CD1c-positive myeloid dendritic cell (primary cell): Measurements from ENCODE around the gene CCDC57.
"Not testable (repeated sequence)": the region's sequence is repeated elsewhere in the genome, so short reads cannot be mapped to it uniquely, and the experiment has no call there.

ENCODE experiments used
- DNase-seq: peaks from one replicate; pipeline ENCODE4 v3.0.0-alpha.2; 2016; ENCODE audit errors: extremely low spot score

Gene CCDC57

DNA sequence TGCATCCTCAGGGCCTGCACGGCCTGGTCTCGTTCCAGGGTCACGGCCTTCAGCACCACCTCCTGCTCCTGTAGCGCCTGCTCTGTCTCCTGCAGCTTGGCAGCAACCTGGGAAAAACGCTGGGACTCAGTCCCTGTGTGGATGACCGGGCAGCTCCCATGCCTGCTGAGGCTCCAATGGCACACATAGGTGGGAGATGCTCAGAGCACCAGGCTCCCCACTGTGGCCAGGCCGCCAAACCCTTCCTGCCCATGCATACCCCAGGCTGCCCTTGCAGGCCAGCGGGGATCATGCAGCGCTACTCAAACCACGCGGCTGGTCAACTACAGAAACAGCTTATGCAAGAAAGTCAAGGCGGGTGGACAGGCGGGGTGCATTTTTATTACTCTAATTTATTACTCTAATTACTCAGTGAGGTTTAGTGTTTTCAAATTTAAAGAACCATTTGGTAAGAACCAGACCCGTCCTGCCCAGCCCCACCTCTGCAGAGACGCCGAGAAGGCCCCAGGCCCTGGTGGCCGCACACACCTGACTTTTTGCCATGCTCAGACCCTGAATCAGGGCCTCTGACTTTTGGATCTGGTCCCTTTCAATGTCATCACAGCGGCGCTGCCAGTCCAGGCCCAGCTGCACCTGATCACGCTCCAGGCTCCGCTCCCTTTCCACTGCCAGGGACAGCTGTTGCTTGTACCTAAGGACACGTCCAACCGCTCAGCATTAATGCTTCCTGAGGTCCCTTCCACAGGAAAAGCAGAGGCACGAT lies 34.0 kb downstream of the CCDC57 start:
- DNase-seq: no peak

DNA sequence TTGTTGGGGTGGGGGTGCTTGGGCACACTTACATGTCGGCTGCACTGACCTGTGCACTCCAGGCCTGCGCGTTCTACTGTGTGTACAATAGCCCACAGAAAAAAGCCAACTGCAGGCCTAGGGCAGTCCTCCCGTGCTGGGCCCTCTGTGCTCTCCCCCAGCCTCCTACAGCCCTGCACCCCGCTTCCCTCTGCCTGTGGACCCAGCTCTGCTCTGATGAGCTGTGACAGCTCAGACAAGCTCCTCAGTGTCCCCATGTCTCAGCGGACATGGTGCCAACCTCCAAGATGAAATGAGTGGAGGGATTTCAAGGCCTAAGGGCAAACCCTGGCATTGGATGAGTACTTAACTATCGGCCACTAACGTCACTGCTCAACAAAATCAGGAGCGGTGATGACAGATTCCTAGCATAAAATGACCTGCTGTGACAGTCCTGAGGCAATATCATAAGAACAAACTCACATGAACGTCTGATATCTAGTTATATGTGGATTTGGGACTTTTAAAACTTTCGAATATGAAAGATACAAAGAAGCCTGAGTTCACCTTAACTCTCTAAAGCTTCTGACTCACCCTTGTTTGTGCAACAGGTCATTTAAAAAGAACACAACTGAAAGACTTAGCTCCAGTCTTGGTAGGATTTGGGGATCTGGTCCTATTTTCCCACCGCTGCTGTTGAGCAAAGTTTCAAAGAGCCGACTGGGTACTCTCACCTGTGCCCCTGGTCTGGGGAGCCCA lies 34.7 kb downstream of the CCDC57 start:
- DNase-seq: no peak

DNA sequence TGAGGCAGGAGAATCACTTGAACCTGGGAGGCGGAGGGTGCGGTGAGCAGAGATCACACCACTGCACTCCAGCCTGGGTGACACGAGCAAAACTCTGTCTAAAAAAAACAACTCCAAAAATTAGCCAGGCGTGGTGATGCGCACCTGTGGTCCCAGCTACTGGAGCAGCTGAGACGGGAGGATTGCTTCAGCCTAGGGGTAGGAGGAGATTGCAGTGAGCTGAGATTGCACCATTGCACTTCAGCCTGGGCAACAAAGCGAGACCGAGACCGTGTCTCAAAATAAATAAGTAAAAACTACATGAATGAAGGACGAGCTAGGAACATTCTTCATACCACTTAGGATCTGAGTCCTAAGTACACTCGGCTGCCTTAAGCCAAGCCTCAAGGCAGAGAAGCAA lies 35.4 kb downstream of the CCDC57 start:
- no peak for DNase-seq

DNA sequence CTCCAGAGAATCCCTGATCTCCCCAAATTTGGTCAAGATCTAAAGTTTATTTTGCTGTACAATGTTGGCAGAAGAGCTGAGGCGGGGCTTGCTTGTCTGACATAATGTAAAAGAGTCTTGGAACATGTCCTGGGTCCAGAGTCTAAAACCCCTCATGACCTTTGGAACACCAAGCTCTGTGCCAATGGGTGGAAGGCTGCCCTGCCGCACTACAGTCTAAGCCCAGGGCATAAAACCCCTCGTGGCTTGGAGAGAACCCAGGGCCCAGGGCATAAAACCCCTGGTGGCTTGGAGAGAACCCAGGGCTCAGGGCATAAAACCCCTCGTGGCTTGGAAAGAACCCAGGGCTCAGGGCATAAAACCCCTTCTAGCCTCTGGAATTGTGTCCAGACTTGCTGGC lies 36.7 kb downstream of the CCDC57 start:
- no peak for DNase-seq

DNA sequence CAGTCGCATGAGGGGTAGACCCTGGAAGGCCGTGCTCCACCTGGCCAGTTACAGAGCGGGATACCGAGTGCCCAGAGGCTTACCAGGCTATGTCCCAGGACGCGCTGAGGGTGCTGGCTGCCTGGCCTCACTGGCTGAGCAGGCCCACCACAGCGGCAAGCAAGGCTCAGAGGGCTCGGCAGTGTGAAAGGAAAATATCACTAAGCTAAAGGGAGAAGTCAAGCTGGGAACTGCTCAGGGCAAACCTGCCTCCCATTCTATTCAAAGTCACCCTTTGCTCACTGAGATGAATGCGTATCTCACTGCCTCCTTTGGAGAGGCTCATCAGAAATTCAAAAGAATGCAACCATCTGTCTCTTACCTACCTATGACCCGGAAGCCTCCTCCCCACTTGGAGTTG lies 37.4 kb downstream of the CCDC57 start:
- no peak for DNase-seq

DNA sequence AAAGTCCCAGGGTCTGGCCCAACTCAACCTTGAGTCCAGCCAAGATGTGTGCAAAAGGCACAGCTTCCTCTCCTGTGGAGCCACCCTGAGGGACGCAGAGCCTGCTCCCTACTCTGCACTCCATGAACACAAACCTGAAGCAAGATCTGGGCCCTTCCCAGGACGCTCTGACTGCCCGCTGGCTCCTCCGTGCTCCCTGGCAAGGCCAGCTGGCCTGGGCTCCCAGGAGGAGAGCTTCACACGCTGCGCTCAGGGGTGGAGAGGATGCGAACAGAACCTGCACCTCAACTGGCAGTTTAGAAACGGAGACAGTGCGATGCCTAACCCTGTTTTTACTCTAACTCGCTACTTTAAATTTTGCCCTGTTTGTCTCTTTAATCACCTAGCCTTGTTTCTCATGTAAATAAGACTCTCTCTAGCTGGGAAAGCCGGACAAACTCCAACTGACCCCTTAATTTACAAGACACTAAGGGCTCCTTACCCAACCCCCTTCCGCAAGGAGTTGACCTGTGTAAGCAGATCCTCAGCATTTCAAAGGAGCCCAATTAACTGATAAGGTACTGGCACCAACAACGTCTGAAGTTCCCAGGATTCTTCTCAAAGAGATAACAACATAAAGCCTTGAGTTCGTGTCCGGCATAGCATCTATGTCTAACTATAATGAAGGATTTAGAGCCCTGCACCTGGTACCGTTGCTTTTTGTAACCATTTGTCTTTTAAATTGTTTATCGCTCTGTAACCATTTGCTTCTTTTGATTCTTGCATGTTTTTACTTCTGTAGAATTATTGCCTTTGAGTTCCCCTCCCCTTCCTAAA lies 38.4 kb downstream of the CCDC57 start:
- DNase-seq: not testable (repeated sequence)

DNA sequence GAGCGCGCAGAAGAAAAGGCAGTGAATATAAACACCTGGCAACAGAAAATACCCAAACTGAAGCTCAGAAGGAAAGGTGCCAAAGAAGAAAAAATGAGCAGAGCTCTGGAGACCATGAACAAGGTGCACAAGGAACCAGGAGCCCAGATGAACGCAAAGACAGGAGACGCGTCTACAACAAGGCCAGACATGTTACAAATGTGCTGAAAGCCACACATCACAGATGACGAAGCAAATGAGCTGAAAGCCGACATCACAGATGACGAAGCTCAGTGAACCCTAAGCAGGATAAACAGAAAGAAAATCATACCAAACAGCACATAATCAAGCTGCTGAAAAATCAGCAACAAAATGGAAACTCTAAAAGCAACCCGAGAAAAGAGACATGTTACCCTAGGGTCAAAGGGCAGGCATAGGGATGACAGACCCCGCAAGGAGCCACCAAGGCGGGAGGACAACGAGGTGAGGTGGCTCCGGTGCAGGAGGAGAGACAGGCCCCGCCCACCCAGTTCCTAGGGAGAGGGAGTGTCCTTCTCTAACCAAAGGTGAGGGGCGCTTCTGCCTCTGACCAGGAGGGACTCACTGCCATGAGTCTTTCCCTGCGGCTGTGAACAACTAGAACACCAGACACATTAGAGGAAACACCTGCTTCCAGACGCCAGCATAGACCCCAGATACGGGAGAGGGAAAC lies 39.1 kb downstream of the CCDC57 start:
- DNase-seq: no peak

DNA sequence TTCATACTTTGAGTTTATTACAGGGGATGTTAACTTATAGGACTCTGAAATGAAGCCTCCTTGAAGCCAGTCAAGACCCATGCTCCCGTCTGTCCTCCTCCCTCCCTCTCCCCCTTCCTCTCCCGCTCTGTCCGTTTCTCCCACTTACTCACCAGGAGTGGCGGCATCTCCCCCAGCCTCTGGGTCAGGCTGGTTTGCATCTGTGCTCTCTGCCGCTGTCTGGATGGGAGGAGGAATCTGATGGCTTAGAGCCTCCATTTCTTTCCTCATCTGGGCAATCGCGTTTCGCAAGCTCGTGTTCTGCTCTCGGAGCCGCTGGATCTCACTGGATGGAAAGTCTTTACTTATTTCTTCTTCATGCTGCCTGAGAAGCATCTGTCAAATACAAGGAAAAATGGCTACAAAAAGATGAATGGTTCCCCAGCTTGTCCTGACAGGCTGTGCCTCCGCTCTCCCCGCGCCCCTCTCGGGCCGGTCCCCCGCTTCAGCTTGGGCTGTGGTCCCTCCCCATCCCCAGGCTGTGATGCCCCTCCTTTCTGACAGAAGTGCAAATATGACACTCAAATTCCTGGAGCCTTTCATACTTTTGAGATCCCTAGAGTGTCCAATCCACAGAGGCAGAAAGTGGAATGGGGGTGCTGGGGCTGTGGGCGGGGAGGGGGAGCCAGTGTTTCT lies 40.0 kb downstream of the CCDC57 start:
- no peak for DNase-seq

DNA sequence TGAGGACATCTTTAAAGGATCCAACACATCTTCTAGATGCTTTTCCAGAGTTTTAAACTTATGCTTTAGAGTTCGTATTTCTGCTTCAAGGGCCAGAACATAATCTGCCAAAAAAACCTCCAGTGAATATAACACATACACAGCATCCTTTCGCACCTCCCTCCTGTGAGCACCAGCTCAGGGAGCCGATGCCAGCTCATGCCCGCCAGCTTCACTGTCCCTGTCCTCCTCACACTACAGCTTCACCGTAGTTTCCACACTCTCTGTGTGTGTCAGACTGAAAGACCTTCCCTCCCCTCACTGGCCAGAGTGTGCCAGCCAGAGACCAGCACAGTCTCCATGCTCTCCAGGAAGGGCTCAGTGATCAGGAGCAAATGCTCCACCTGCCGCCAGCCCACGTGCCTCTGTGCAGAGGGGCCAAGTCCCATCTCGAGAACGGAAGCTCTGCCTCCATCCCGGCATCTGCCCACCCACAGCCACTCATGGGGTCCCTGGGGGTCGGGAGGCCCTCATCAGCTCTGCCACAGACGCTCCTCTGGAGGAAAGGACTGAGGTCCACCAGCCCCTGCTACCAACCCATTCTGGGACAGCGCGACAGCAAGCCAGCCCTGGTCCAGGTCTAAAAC lies 40.8 kb downstream of the CCDC57 start:
- DNase-seq: no peak

DNA sequence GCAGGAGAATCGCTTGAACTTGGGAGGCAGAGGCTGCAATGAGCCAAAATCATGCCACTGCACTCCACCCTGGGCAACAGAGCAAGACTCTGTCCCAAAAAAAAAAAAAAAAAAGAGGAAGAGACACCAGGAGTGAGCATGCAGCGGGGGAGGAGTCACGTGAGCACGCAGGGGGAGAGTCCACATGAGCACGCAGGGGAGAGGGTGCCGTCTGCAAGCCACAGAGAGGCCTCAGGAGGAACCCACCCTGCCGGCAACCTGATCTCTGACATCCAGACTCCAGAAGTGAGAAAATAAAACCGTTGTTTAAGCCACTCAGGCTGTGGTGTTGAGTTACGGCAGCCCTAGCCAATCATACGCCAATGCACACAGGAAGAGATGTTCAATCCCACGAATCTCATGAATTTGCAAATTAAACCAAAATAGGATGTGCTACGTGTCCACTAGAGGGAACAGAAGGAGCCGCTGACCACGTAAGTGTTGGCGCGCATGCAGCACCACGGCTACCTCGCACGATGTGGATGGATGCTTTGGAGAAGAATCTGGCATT lies 42.2 kb downstream of the CCDC57 start:
- peak; percentile 86 for DNase-seq

DNA sequence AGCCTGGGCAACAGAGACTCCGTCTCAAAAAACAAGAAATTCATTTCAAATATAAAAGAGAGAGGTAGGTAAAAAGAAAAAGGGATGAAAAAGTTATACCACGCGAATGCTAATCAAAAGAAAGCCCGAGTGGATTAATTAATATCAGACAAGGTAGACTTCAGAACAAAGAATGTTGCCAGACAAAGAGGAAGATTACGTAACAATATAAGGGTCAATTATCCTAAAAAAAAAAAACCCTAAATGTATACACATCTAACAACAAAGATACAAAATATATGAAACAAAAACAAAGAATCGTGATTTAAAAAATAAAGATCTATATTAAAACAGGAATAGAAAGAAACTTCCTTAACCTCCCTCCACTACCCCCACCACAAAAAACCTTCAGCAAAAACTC lies 44.1 kb downstream of the CCDC57 start:
- no peak for DNase-seq

DNA sequence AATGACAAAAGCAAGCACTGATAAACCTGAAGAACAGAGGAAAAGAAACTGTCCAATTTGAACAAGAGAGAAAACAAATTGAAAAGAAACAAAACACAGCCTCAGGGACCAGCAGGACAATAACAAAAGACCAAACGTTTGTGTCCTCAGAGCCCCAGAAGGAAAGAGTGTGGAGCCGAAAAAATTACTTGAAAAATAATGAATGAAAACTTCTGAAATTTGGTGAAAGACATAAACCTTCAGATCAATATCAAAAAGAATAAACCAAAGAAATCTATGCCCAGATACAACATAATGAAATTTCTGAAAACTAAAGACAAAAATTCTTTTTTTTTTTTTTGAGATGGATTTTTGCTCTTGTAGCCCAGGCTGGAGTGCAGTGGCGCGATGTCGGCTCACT lies 45.6 kb downstream of the CCDC57 start:
- DNase-seq: no peak

DNA sequence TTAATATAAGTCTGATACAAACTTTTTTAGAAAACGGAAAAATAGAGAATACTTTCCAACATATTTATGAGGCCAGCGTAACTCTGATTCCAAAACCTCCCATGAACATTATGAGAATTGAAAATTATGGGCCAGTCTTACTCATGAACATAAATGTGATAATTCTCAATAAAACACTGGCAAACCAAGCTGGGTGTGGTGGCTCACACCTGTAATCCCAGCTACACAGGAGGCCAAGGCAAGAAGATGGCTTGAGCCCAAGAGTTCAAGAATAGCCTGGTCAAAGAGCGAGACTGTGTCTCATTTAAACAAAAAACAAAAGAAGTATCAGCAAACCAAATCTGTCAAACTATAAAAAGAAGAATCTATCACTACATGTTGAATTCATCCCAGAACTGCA lies 47.8 kb downstream of the CCDC57 start:
- DNase-seq: no peak

DNA sequence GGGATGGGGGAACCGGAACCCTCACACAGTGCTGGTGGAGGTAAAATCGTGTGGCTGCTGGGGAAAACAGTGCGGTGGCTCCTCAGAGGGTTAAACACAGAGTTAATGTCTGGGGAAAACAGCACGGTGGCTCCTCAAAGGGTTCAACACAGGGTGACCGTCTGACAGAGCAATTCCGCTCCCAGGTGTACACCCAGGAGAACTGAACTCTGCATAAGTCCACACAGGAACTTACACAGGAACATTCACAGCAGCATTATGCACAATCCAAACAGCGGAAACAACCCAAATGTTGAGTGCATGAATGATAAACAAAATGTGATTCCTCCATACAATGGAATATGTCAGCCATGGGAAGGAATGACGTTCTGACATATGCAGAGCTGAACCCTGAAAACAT lies 51.4 kb downstream of the CCDC57 start:
- no peak for DNase-seq

DNA sequence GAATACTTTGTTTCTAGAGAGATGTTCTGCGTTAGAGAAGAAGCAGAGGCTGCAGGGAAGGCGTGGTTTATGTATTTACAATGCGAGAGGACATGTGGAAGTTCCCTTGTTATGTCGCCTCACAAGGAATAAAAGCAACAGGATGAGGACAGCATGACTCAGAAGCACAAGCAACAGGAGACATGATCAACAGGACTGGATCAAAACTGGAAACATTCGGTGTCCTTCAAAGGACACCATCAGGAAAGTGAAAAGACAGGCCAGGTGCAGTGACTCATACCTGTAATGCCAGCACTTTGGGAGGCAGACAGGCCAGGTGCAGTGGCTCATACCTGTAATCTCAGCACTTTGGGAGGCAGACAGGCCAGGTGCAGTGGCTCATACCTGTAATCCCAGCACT lies 52.6 kb downstream of the CCDC57 start:
- DNase-seq: no peak

DNA sequence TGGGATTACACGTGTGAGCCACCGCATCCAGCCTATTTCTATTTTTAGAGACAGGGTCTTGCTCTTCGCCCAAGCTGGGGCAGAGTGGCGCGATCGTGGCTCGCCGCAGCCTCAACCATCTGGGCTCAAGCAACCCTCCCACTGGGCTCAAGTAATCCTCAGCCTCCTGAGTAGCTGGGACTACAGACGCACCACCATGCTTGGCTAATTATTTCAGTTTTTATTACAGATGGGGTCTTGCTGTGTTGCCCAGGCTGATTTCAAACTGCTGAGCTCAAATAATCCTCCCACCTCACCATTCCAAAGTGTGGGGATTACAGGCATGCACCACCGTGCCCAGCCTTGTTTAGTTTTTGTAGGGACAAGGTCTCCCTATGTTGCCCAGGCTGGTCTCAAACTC lies 53.8 kb downstream of the CCDC57 start:
- no peak for DNase-seq

DNA sequence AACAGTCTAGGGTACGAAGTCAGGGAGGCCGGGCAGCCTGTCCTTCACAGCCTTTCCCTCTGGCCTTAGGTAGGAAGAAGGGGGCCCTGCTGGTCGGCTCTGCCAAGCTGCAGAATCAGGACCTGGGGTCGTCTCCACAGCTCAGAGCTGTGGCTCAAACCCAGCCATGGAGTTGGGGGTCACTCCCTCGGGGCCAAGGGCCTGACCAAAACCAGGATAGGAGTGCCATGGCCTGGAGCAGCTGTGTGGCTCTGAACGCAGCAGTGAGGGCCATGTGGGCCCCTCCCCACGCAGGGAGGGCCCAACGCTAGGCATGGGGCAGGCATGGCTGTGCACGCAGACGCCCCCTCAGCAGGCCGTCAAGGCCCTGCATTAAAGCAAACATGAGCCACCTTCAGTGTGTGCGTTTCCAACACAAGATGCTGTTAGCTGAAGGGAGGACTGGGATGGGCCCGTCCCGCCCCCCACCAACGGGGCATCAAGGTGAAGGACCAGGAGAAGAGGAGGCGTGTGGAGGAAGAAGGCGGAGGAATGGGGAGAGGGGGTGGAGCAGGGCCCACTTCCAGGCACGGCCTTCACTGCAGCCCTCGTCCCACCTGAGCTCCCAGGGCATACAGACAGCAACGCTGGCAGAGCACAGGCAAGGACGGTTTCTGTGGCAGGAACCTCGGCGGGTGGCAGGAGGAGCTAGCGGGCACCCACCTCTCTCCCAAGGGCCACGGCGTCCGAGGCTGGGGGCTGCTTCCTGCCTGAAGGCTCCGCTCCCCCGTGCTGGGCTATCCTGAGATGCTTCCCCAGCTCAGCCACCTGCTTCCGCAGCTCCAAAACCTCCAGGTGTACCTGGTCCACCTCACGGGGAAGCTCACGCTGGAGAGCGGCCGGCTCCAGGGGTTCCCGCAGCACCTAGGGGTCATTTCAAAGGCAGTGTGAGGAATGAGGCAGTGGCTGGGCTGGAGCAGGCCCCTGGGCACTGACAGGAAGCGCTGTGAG lies 55.3 kb downstream of the CCDC57 start:
- no peak for DNase-seq

DNA sequence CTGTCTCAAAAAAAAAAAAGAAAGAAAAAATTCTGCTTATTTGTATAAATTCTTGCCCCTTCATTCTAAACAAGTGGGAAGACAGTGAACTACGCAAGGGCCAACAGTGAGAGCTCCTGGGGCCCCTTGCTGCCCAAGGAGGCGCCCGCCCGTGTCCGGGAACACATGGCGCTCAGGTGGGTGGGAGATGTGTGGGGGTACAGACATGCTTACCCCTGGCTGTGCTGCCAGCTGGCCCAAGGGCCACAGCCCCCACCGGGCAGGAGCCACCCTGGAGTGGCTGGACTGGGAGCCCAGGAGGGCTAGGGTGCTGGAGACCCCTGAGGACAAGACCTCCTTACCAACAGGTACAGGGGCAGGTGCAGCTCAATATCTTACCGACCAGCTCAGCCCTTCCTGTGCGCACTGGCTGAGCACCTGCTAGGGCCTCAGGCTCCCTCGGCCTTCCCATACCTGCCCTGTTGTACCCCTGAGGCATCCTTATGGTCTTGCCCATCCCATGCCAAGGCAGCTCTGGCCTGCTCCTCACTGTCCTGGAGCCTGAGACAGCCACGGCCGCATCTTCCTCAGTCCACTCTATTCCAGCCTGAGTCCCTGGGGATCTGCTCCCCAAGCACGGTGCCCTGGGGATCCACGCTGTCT lies 56.2 kb downstream of the CCDC57 start:
- no peak for DNase-seq

DNA sequence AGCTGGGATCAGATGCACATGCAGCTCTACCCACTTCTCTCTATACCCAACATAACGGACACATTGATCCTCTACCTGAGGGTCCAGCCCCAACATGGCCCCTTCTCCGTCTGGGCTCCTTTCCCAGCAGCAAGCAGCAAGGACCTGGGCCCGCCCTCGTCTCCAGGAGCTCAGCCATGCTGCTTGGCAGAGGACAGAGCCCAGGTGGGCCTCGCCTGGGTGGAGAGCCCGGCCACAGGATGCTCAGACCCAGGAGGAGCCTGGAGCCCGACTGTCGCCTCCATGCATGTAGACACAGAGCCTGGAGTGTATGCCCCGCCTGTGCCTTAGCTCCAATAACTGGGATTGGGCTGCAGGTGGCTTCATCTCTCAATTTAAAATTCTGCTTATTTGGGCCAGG lies 57.0 kb downstream of the CCDC57 start:
- DNase-seq: no peak
